ENCODE measurements around the gene CANX.

DNA sequence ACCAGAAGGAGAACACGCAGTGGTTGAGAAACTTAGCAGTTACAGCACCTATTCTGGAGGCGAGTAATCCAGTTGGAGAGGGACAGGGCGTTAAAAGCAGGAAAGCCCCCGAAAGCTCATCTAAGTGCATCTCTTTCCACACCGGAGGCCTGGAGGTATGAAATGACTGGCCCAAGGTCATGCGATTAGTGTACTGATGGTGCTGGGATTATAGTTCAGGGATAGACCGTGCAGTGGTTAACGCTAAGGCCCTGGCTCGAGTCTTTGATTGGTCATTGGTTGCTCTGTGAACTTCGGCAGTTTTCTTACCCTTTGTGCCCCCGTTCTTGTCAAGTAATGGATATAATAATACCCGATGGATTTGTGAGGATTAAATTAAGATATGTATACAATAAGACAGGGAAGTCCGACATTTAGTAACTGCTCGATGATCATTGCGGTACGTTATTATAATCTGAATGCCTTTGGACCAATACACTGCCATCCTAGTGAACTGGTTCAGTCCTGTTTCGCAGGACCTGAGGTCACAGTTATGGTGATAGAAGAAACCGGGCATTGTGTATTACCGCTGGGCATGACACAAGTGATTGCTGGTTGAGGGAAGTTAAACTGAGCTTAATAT lies 960 bp downstream of the CANX start:
- no peak for TF ChIP-seq PHF21A (IDR thresholded peaks at IDR 0.05; ENCODE audit: borderline replicate concordance, low read depth)
- TF ChIP-seq, protein P1, sequence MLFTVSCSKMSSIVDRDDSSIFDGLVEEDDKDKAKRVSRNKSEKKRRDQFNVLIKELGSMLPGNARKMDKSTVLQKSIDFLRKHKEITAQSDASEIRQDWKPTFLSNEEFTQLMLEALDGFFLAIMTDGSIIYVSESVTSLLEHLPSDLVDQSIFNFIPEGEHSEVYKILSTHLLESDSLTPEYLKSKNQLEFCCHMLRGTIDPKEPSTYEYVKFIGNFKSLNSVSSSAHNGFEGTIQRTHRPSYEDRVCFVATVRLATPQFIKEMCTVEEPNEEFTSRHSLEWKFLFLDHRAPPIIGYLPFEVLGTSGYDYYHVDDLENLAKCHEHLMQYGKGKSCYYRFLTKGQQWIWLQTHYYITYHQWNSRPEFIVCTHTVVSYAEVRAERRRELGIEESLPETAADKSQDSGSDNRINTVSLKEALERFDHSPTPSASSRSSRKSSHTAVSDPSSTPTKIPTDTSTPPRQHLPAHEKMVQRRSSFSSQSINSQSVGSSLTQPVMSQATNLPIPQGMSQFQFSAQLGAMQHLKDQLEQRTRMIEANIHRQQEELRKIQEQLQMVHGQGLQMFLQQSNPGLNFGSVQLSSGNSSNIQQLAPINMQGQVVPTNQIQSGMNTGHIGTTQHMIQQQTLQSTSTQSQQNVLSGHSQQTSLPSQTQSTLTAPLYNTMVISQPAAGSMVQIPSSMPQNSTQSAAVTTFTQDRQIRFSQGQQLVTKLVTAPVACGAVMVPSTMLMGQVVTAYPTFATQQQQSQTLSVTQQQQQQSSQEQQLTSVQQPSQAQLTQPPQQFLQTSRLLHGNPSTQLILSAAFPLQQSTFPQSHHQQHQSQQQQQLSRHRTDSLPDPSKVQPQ (CRISPR knock-in tag; IDR thresholded peaks at IDR 0.05; ENCODE audit: borderline replicate concordance): no peak
- TF ChIP-seq NCOA1 (IDR thresholded peaks at IDR 0.05; ENCODE audit: low read depth): no peak
- TF ChIP-seq, protein P2, sequence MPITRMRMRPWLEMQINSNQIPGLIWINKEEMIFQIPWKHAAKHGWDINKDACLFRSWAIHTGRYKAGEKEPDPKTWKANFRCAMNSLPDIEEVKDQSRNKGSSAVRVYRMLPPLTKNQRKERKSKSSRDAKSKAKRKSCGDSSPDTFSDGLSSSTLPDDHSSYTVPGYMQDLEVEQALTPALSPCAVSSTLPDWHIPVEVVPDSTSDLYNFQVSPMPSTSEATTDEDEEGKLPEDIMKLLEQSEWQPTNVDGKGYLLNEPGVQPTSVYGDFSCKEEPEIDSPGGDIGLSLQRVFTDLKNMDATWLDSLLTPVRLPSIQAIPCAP (CRISPR knock-in tag; IDR thresholded peaks at IDR 0.05; ENCODE audit: borderline replicate concordance): no peak
- TF ChIP-seq, protein P3, sequence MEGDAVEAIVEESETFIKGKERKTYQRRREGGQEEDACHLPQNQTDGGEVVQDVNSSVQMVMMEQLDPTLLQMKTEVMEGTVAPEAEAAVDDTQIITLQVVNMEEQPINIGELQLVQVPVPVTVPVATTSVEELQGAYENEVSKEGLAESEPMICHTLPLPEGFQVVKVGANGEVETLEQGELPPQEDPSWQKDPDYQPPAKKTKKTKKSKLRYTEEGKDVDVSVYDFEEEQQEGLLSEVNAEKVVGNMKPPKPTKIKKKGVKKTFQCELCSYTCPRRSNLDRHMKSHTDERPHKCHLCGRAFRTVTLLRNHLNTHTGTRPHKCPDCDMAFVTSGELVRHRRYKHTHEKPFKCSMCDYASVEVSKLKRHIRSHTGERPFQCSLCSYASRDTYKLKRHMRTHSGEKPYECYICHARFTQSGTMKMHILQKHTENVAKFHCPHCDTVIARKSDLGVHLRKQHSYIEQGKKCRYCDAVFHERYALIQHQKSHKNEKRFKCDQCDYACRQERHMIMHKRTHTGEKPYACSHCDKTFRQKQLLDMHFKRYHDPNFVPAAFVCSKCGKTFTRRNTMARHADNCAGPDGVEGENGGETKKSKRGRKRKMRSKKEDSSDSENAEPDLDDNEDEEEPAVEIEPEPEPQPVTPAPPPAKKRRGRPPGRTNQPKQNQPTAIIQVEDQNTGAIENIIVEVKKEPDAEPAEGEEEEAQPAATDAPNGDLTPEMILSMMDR (IDR thresholded peaks at IDR 0.05 in 2 of 3, conservative IDR thresholded peaks at IDR 0.05 in 1 of 3; ENCODE audit: insufficient read depth in 2 of 3, low read depth in 1 of 3, low read length in 3 of 3): no peak
